ENCODE data around the gene TNFSF8. TPM values are rescaled to one million over a fixed set of nuclear protein-coding genes. Genes with fewer than 3 reads are reported as not detected.

Gene TNFSF8
- total and polyA plus RNA-seq, 2 of the 4 experiments (the other 2 are of a cell fraction): not detected

GRCh38 chr9:114923918-114924317, 6.5 kb downstream of the TNFSF8 start:
- Histone ChIP-seq H3K18ac (ENCODE audit: low read depth, low read length) (no peak overlapping the region), H4K91ac (ENCODE audit: insufficient read depth, low read depth, low read length) (no peak overlapping the region), H2BK120ac (ENCODE audit: low read depth, low read length) (no peak overlapping the region), H3K4me1 (ENCODE audit: control insufficient read depth, insufficient read depth, low read length) (no peaks in the 10 kb centered on the region), H2AFZ (replicated peaks; ENCODE audit: low read length, poor library complexity) (no peak overlapping the region), H3K79me1 (ENCODE audit: low read depth in 1 of 2, low read length in 2 of 2) (no peaks in the 10 kb centered on the region), H3K27ac (ENCODE audit: insufficient read depth, low read length) (no peak overlapping the region), H2BK15ac (ENCODE audit: low read depth, low read length) (no peak overlapping the region), H3K9me3 (ENCODE audit: control insufficient read depth, insufficient read depth, low read length) (no peaks in the 10 kb centered on the region), H2BK5ac (ENCODE audit: low read depth, low read length, poor library complexity, severe bottlenecking) (no peak overlapping the region), H4K5ac (ENCODE audit: low read depth, low read length) (no peak overlapping the region), H3K36me3 (ENCODE audit: control insufficient read depth, insufficient read depth, low read length) (no peaks in the 10 kb centered on the region), H2AK5ac (ENCODE audit: low read depth, low read length) (no peak overlapping the region), H3K4me2 (ENCODE audit: low read depth, low read length) (no peak overlapping the region), H4K8ac (ENCODE audit: low read depth in 2 of 2, low read length in 2 of 2) (no peak overlapping the region), H2AK9ac (replicated peaks; ENCODE audit: low read depth, low read length, poor library complexity) (no peak overlapping the region), H3K23ac (ENCODE audit: low read depth, low read length) (no peak overlapping the region), H3K9ac (ENCODE audit: low read depth, low read length) (no peak overlapping the region), H4K20me1 (ENCODE audit: insufficient read depth, low read length) (no peaks in the 10 kb centered on the region), H3K56ac (ENCODE audit: extremely low read depth, insufficient read depth, low read length) (no peak overlapping the region), H3K14ac (replicated peaks; ENCODE audit: low read depth, low read length) (no peak overlapping the region), H3K9me1 (ENCODE audit: insufficient read depth, low read length) (no peaks in the 10 kb centered on the region), H3K4ac (ENCODE audit: low read depth, low read length) (no peak overlapping the region), H3K4me3 (ENCODE audit: insufficient read depth, low read depth, low read length) (no peak overlapping the region), H3K27me3 (ENCODE audit: control insufficient read depth, insufficient read depth, low read length) (peaks cover 47% of the 10 kb centered on the region), H2BK20ac (ENCODE audit: low read depth, low read length) (no peak overlapping the region)
- dilution Hi-C loops (cut with HindIII; ENCODE audit: low sequenced_read_pairs, unreplicated experiment) (no loop called here), intact Hi-C loops (cut with micrococcal nuclease) (no loop called here), in situ Hi-C loops (cut with MboI; ENCODE audit: low sequenced_read_pairs) (no loop called here)
- no peak for ATAC-seq (ENCODE audit: low read depth)
- CTCF ChIA-PET: interaction anchor here (1.0 kb wide), 1 partner anchor 84 kb away, joined by 4 read pairs; no protein-coding TSS in a partner anchor
- POLR2A ChIA-PET (ENCODE audit: unreplicated experiment): no interaction called here
- TF ChIP-seq MAZ (IDR thresholded peaks at IDR 0.05; ENCODE audit: borderline replicate concordance, low read depth, low read length) (no peak), MXI1 (IDR thresholded peaks at IDR 0.05; ENCODE audit: borderline replicate concordance, low read depth, low read length) (no peak), ELK1 (IDR thresholded peaks at IDR 0.05; ENCODE audit: borderline replicate concordance, low read depth, low read length) (no peak), CHD1 (IDR thresholded peaks at IDR 0.05; ENCODE audit: low read depth, low read length) (no peak), RFX5 (IDR thresholded peaks at IDR 0.05; ENCODE audit: low read depth, low read length) (no peak), FOS (IDR thresholded peaks at IDR 0.05; ENCODE audit: low read depth, low read length) (no peak), RCOR1 (IDR thresholded peaks at IDR 0.05; ENCODE audit: insufficient replicate concordance, low read length) (no peak), CTCF (conservative IDR thresholded peaks at IDR 0.05; ENCODE audit: low read depth, low read length) (no peak), USF2 (IDR thresholded peaks at IDR 0.05; ENCODE audit: low read depth, low read length) (no peak), CEBPB (IDR thresholded peaks at IDR 0.05; ENCODE audit: low read depth, low read length) (no peak)
- no CpG with 5 or more reads among the region's 3 CpGs for WGBS, 2 experiments (ENCODE audit: extremely low coverage in 2 of 2, insufficient read length in 1 of 2)
- no TSS peak for BruUV-seq (replicated peaks)
- DNase-seq: no peak

Data from IMR-90 (cell line).